NCI-H748 treated with DMSO at 0.1 percent for 48 hours (cell line): ENCODE measurements around the gene SYTL2.
"Not testable (repeated sequence)": the region's sequence is repeated elsewhere in the genome, so short reads cannot be mapped to it uniquely, and the experiment has no call there.

Experiments used
- DNase-seq: peaks from one replicate; lab custom pipeline; 2025; lab: John Stamatoyannopoulos, UW

The SYTL2 gene

DNA sequence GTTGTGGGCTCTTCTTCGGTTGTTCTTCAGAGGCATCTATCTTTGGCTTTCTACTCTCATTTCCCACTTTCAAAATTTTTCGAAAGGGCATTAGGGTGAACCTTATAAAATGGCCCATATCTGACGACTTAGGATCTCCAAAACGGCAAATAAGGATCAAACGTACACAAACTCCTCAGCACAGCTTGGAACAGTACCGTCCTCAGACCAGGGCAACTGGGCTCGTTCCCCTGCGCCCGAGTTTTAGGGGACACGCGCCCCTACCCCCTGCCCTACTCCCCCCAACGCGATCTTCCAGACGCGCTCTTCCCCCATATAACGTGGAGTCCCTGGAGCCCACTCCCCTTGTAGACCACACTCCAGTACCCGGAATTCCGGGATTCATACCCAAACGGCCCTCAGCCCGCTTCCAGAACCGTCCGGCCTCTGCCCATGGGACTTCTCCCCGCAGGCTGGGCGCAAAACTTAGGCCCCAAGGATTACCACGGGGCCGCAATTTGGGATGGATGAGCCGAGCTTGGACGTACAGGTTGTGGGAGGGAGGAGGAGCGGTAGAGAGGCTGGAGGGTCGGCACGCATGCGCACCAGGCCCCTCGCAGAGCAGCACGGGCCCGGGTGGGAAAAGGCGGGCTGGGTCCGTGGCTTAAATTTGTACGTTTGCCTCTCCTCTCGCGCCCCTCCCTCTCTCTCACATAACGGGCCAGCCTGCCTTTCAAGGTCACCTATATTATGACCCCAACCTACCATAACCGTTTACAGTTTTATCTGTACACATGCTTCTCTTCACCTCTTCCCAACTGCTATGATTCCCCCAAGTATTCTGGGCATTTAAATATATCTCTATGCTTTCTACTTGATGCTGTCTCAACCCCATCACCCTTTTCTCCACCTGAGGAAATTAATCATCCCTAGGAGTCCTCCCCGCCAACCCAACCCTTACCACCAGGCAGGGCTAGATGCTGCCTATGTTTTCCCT lies 128.3 kb downstream of the SYTL2 start:
- DNase-seq = peak; percentile 35

DNA sequence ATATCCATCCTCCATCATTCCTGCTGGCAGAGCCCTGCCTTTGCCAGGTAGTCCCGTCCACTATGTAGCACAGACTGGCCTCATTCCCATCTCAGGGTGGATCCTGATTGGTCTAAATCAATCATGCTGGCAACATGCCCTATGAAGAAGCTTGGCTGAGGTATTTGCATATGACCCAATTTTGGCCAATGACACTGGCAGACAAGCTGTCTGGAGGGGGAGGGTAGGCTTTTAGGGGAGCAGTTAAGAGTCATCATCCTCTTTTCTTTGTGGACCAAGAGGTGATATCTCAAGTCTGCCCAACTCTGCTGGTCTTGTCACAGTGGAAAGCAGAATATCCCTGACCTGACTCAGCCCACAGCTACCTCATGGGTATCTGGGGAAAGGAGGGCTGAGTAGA lies 130.0 kb downstream of the SYTL2 start:
- no peak for DNase-seq

DNA sequence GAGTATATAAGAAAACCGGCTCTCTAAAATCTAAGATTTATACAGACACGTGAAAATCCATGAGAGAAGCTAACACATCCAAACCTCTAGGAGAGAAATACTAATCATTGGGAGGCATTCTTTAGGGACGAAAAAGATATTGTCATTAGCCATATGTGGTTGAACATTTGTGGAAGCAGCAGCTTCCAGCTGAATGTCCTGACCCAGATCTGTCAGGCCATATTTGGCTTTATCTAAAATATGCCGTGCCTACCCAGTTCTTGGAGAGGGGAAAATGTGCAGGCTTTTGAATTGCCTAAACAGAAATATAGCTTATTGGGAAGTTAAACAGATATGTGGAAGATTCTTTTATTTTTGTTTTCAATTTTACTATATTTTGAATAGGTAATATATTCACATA lies 131.4 kb downstream of the SYTL2 start:
- no peak for DNase-seq

DNA sequence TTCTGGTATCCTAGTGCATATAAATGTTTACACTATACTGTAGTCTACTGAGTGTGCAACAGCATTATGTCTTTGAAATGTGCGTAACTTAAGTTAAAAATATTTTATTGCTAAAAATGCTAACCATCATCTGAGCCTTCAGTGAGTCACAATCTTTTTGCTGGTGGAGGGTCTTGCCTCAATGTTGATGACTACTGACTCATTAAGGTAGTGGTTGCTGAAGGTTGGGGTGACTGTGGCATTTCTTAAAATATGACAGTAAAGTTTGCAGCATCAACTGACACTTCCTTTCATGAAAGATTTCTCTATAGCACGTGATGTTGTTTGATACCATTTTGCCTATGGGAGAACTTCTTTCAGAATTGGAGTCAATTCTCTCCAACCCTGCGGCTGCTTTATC lies 137.5 kb downstream of the SYTL2 start:
- no peak for DNase-seq

DNA sequence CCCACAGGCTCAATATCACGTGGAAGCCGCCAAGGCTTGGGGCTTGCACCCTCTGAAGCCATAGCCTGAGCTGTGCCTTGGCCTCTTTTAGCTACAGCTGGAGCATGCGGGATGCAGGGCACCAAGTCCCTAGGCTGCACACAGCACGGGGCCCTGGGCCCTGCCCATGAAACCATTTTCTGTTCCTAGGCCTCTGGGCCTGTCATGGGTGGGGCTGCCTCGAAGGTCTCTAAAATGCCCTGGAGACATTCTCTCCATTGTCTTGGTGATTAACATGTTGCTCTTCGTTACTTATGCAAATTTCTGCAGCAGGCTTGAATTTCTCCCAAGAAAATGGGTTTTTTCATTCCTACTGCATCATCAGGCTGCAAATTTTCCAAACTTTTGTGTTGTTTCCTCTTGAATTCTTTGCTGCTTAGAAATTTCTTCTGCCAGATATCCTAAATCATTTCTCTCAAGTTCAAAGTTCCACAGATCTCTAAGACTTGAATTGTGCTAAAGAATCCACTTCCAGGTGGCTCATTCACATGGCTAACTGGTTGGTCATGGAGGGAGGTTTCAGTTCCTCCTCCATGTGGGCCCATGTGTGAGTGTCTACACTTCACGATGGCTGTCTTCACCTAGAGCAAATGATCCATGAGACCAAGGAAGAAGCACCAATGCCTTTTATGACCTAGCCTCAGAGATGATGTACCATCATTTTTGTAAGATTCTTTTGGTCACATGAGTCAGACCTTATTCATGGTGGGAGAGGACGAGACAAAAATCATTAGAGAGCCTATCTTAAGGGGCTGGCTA lies 138.6 kb downstream of the SYTL2 start:
- DNase-seq = no peak

DNA sequence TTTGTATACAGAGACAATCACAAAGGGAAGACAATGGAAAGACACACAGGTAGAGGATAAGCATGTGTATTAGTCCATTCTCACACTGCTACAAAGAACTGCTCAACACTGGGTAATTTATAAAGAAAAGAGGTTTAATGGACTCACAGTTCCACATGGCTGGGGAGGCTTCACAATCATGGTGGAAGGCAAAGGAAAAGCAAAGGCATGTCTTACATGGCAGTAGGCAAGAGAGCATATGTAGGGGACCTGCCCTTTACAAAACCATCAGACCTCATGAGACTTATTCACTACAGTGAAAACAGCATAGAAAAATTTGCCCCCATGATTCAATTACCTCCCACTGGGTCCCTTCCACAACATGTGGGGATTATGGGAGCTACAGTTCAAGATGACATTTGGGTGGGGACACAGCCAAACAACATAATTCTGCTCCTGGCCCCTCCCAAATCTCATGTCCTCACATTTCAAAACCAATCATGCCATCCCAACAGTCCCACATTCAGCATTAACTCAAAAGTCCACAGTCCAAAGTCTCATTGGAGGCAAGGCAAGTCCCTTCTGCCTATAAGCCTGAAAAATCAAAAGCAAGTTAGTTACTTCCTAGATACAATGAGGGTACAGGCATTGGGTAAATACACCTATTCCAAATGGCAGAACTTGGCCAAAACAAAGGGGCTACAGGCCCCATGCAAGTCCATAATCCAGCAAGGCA lies 139.8 kb downstream of the SYTL2 start:
- not testable (repeated sequence) for DNase-seq

DNA sequence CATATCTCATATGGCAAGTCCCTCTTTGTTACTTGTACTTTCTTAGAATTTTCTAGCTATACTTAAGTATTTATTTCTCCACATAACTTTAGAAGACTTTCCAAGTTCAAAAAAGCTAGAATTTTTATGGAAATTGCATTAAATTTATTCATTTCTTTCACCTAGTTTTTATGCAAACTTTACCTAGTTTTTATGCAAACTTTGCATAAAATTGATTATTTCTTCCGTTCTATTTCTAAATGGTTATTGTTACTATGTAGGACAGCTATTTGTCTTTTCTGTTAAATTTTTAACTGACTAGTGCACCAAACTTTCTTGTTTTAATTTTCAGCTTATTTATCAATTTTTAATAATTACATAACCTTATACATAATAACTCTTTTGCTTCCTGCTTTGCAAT lies 142.8 kb downstream of the SYTL2 start:
- DNase-seq = no peak

DNA sequence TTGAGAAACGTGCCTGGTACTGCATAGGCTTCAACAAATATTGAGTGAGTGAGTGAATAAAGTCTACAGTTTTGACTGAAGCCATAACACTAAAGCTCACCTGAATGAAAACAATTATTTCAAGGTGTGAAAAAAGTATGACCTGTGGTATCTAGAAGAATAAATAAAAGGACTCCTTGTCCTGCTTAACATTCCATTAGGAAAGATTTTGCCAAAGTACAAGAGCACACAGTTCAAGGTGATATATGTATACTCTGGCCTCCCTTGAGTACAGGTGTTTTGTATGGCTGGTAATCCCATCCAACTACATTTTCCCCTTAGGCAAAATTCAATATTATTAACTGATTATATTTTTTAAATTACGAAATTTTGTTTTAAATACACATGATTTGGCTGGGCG lies 144.3 kb downstream of the SYTL2 start:
- DNase-seq = no peak

DNA sequence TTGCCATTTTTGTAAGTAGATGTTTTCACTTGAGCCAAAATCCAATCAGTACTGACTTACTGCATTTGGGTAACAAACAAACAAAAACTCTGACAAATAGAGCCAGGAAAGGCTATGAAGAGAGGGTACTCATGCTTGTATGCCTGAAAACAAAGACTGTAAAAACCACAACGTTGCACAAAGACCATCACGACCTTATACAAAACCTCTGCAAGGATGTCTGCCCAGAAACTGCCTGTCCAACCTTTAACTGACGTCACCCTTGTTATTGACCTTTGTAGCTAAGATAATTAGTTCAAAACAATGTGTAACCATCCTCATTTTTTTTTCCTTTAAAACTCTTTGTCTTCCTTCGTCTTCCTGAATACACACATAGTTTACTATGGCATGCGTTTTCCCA lies 145.2 kb downstream of the SYTL2 start:
- DNase-seq = no peak

DNA sequence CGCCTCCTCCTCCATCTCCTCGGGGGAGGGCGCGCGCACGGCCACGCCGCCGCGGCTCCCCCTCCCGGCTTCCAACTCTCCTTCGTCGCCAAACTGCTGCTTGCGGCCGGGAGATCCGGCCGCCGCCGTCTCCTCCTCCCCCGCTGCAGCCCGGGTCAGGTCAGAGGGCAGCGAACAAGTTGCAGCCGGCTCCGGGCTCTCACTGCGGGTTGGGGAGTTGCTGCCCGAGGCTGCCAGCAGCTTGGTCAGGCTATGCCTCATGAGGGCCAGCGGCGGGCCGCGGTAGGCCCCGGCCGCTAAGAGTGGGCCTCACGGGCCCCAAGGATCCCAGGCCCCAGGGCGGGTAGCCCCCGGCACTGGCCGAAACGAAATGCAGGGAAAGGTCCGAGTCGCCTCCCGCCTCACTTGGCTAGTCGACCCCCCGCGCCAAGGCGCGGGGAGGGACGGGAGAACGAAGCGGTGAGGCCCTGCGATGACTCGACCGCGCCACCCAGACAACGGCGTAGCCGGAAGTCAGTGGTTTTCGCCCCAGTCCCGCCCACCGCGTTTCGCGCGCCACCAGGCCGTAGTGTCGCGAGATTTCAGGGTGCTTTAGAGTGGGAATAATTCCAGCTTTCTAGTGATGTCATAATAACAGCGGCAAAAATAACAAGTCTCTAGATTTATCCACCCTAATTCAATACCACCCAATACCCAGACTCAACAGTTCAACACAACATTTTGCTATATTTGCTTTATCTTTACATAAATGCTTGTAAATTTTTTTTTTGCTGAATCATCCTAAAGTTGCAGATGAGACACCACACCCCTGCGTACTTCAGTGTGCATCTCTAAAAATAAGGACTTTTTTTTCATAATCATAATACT lies 146.1 kb downstream of the SYTL2 start, which contains the start of gene CREBZF:
TSS of gene CREBZF (minus strand) at position 515 of the 867 bp plus-strand sequence. CDS start at position 261, 254 bp downstream.
- peak; percentile 67 for DNase-seq

DNA sequence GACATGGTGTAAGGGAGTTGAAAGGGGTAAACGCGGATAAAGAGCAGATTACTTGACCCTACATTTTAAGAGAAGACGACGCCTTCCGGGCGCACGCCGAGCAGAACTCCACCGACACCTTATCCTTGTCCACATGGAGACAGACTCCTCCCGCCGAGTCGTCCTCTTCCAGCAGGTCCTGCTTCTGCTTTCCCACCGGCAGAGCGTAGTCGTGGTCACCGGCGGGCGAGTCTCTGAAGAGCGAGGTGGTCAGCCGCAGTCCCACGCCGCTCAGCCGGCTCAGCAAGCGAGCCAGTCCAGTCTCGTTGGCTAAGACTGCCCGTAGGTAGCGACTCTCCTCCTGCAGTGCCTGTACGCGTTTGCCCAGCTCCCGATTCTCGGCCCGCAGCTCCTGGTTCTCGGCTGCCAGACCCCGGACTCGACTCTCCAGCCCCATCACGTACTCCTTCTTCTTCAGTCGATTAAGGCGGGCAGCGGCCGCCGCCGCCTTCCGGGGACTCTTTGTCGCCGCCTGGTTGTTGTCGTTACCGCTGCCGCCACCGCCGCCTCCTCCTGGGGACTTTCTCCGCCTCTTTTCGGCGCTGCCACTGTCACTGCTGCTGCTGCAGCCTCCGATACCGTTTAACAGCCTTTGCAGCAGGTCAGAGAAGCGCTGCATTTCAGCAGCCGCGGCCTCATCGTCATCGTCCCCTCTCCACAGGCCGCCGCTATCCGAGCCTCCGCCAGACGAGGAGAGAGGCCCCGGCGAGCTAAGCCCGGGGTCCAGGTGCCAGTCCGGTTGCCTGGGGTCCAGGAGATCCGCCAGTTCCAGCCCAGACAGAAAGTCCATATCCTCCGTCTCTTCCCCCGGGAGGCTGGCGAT lies 147.0 kb downstream of the SYTL2 start:
- peak; percentile 16 for DNase-seq

DNA sequence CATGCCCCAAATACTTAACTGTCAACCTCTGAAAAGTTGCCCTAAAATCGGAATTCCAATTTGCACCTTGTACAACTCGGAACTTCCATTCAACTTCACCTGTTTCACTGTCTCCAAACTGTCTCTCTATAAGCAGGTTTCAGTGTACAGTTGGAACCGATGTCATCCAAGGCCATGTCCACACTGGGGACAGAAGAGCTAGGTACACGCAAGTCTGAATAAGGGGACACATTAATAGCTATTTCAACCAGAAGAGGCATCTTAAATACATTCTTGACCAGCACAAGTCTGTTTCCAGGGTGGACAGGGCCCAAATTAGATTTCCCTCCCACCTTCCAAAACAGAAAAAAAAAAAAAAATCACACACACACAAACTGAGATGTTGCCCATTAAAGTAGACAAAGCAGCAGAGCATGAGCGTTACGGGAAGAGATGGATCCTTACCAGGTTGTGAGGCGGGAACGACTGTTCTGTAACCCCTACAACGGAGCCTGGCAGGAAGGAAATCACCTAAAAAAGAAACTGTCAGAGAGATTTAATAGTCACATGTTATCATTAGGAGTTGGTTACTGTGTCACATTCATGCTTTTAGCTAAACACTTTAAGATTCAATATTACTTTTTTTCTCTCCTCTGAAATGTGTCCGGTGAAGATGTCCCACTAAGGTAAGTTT lies 147.7 kb downstream of the SYTL2 start:
- DNase-seq = no peak

DNA sequence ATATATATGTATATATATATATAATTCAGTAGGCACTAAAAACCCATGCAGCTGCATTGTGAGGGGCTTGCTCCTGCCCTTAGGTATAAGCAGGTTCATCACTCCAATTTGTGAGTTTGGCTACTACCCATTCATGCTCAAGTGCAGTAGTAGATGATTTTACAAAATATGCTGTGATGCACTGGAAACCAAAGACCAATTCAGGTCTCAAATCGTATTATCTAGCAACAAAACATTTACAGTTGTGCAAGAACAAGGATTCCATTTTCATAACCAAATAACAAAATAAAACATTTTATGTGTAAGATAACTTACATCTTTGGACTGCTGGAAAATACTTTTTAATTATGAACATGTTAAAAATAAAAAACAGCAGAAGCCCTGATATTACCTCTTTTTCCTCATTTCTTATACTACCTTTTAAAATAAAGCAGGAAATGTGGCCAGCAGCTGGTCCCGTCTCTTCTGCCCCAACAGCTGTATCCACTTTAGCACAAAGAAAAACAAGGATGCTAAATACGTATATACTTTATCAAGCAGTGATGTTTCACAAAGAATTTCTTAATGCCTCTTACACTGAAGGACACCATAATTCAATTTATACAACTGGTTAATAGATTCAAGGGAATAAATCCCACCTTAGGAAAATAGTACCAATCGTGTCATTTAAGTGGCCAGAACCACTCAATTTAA lies 148.8 kb downstream of the SYTL2 start:
- DNase-seq = no peak

DNA sequence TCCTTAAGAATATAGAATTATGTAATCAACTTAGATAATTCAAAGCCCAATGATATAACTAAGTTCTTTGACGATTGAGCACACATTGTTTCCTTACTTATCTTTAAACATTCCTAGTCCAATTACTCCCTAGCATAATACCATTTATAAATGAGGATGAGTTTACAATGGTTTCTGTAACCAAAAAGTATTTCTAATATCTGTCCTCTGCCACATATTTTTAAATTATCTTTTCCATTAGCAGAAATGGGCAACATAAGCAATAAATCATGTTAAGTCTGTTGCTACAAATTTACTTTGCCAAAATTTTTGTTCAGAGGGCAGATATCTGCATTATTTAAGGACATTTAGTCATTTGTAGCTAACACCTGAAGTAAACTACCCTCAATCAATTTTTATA lies 152.8 kb downstream of the SYTL2 start:
- DNase-seq = no peak

DNA sequence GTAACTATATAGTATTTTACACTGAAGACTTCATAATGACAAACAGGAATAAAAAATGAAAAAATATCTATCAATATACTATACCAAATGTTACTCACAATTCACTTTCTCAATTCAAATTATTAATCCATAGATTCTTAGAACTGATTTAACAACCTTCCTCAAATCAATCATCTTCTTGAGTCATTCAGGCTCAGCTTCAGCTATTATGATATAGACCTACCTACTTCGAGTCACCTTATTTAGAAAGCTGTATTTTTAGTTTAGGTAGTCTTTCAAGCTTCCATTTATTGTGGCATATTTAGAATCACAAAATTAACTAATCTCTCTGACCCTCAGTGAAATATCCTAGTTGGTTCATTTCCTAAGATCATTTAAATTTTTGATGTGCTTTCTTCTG lies 154.2 kb downstream of the SYTL2 start:
- no peak for DNase-seq

DNA sequence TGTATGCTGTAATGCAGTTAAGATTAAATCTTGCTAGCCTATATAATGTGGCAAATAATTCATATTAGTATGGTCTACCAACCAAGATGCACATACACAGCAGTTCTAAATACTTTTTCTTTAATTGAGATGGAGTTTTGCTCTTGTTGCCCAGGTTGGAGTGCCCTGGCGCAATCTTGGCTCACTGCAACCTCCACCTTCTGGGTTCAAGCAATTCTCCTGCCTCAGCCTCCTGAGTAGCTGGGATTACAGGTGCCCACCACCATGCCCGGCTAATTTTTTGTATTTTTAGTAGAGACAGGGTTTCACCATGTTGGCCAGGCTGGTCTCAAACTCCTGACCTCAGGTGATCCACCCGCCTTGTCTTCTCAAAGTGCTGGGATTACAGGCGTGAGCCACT lies 156.6 kb downstream of the SYTL2 start:
- not testable (repeated sequence) for DNase-seq

DNA sequence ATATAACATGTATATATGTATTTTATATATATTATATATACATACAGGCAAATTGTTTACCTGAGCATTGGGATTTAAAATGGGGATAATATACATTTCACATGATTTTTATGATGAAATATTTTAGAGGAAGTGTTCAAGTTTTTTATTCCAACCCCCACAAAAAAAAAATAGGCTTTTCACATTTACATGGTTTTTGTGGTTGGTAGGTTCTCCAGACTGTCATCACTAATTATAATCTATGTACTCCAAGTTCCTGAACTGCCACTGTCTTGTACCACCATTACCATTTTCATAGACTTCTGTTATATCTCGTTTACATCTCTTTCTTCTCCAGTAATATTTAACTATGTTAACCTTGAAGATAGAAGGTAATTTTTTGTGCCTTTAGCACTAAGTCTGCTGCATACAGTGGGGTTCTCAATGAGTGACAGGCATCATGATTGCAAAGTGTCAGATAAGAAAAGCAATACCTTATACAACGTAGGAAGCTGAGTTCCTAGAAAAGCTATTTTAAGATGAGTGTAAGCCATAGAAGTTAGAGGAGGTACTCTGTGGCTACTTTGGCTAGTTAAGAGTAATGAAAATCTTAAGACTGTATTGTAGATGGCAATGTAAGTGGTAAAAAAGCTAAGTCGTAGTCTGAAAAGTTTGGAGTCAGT lies 158.0 kb downstream of the SYTL2 start:
- DNase-seq = no peak

DNA sequence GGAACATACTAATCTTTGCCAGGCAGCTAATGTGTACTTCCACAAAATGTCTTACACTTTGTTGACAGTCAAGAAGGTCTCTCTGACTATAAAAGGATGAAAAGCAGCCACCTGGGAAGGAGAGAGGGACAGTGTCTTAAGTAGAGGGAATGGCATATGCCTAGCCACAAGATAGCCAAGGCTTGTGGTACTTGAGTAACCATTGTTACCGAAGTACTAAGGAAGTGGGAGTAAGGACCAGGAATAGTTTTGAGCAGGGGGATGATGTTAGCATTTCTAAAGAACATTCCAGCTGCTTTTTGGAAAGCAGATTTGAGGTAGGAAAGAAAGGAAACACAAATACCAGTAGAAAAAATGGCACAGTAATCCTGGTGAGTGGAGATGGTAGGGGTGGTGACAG lies 159.8 kb downstream of the SYTL2 start:
- DNase-seq = no peak
